IMR-90 (cell line): ENCODE data around the gene SLBP. TPM values are rescaled to one million over a fixed set of nuclear protein-coding genes. Genes with fewer than 3 reads are reported as not detected.

ENCODE experiments used
- ATAC-seq: fragments of 200-7000 bp; cut with Tn5 transposase; 2 replicates; pipeline ENCODE4 v1.9.1; 2020; ENCODE audit warnings: low read depth, mild to moderate bottlenecking, moderate library complexity
- BruUV-seq: library from RNA; stranded (reverse); fragments of 400-500 nt; replicated peaks from 2 replicates; lab custom pipeline; 2021; lab: Mats Ljungman, UMichigan
- CTCF ChIA-PET: fragments of 300-600 bp; formaldehyde crosslinking; extraction: SDS; loops from one replicate; lab custom pipeline; 2021; ENCODE audit warnings: antibody characterized with exemption; lab: Yijun Ruan, JAX
- POLR2A ChIA-PET: fragments of 300-600 bp; sonication (Branson Sonifier 250); formaldehyde crosslinking; loops from one replicate; lab custom pipeline; 2022; ENCODE audit warnings: antibody characterized with exemption; ENCODE audit not compliant: unreplicated experiment; lab: Charles Lee
- DNase-seq: peaks from one replicate; pipeline ENCODE4 v3.0.0; 2013
- H2AFZ ChIP-seq: replicated peaks from 2 replicates; pipeline ENCODE3; 2013; ENCODE audit warnings: low read length, mild to moderate bottlenecking; ENCODE audit not compliant: poor library complexity
- H2AK5ac ChIP-seq: 2 replicates; pipeline ENCODE4 v1.6.1; 2013; ENCODE audit warnings: low read depth, low read length, inconsistent platforms
- H2AK9ac ChIP-seq: replicated peaks from 2 replicates; pipeline ENCODE3; 2013; ENCODE audit warnings: mild to moderate bottlenecking, low read depth, low read length, moderate library complexity; ENCODE audit not compliant: poor library complexity
- H2BK120ac ChIP-seq: 2 replicates; pipeline ENCODE4 v1.6.1; 2013; ENCODE audit warnings: low read depth, low read length, inconsistent platforms
- H2BK15ac ChIP-seq: 3 replicates; pipeline ENCODE4 v1.6.1; 2013; ENCODE audit warnings: low read depth, low read length, inconsistent platforms
- H2BK20ac ChIP-seq: 2 replicates; pipeline ENCODE4 v1.6.1; 2013; ENCODE audit warnings: low read depth, mild to moderate bottlenecking, inconsistent platforms, low read length, moderate library complexity
- H2BK5ac ChIP-seq: 2 replicates; pipeline ENCODE4 v1.6.1; 2013; ENCODE audit warnings: mild to moderate bottlenecking, low read depth, low read length, inconsistent platforms; ENCODE audit not compliant: poor library complexity, severe bottlenecking
- H3K14ac ChIP-seq: replicated peaks from 2 replicates; pipeline ENCODE4 v1.6.1; 2013; ENCODE audit warnings: low read depth, low read length, inconsistent platforms
- H3K18ac ChIP-seq: 2 replicates; pipeline ENCODE4 v1.6.1; 2013; ENCODE audit warnings: low read depth, low read length, control low read depth
- H3K23ac ChIP-seq: 2 replicates; pipeline ENCODE4 v1.6.1; 2013; ENCODE audit warnings: low read depth, low read length, inconsistent platforms
- H3K27ac ChIP-seq: 2 replicates; pipeline ENCODE4 v1.5.1; 2013; ENCODE audit warnings: mild to moderate bottlenecking, control low read depth, low read length; ENCODE audit not compliant: insufficient read depth
- H3K27me3 ChIP-seq: 2 replicates; pipeline ENCODE4 v1.6.1; 2013; ENCODE audit warnings: low read length; ENCODE audit not compliant: control insufficient read depth, insufficient read depth
- H3K36me3 ChIP-seq: 2 replicates; pipeline ENCODE4 v1.6.1; 2013; ENCODE audit warnings: low read length, mixed read lengths; ENCODE audit not compliant: control insufficient read depth, insufficient read depth
- H3K4ac ChIP-seq: 2 replicates; pipeline ENCODE4 v1.6.1; 2013; ENCODE audit warnings: low read depth, low read length, inconsistent platforms
- H3K4me1 ChIP-seq: 2 replicates; pipeline ENCODE4 v1.6.1; 2013; ENCODE audit warnings: low read length, mixed read lengths; ENCODE audit not compliant: control insufficient read depth, insufficient read depth
- H3K4me2 ChIP-seq: 2 replicates; pipeline ENCODE4 v1.6.1; 2013; ENCODE audit warnings: low read depth, mild to moderate bottlenecking, control low read depth, low read length, moderate library complexity
- H3K4me3 ChIP-seq: 2 replicates; pipeline ENCODE4 v1.5.1; 2013; ENCODE audit warnings: low read depth, mild to moderate bottlenecking, control low read depth, low read length, moderate library complexity; ENCODE audit not compliant: insufficient read depth
- H3K56ac ChIP-seq: 2 replicates; pipeline ENCODE4 v1.6.1; 2013; ENCODE audit warnings: low read length, inconsistent platforms; ENCODE audit not compliant: insufficient read depth; ENCODE audit errors: extremely low read depth
- H3K79me1 ChIP-seq, 2 experiments: 2 replicates each; pipeline ENCODE4 v1.6.1; 2013; ENCODE audit warnings: low read length in 2 of 2, inconsistent platforms in 1 of 2, low read depth in 1 of 2
- H3K9ac ChIP-seq: 2 replicates; pipeline ENCODE4 v1.6.1; 2013; ENCODE audit warnings: low read depth, low read length, control low read depth
- H3K9me1 ChIP-seq: 2 replicates; pipeline ENCODE4 v1.6.1; 2013; ENCODE audit warnings: low read length, inconsistent platforms; ENCODE audit not compliant: insufficient read depth
- H3K9me3 ChIP-seq: 2 replicates; pipeline ENCODE4 v1.6.1; 2013; ENCODE audit warnings: low read length; ENCODE audit not compliant: control insufficient read depth, insufficient read depth
- H4K20me1 ChIP-seq: 2 replicates; pipeline ENCODE4 v1.6.1; 2013; ENCODE audit warnings: low read length, inconsistent platforms; ENCODE audit not compliant: insufficient read depth
- H4K5ac ChIP-seq: 2 replicates; pipeline ENCODE4 v1.6.1; 2013; ENCODE audit warnings: mild to moderate bottlenecking, low read depth, low read length, control low read depth
- H4K8ac ChIP-seq, 2 experiments: 2 replicates each; pipeline ENCODE4 v1.6.1; 2013; ENCODE audit warnings: low read depth in 2 of 2, low read length in 2 of 2, control low read depth in 1 of 2, inconsistent platforms in 1 of 2
- H4K91ac ChIP-seq: 2 replicates; pipeline ENCODE4 v1.6.1; 2013; ENCODE audit warnings: low read depth, low read length, inconsistent platforms; ENCODE audit not compliant: insufficient read depth
- CEBPB ChIP-seq: IDR thresholded peaks from 2 replicates; pipeline ENCODE4 v1.6.1; 2012; ENCODE audit warnings: low read depth, low read length, improper control_type of control experiment
- CHD1 ChIP-seq: IDR thresholded peaks from 2 replicates; pipeline ENCODE4 v1.6.1; 2012; ENCODE audit warnings: low read depth, low read length, improper control_type of control experiment
- CTCF ChIP-seq: conservative IDR thresholded peaks from 2 replicates; pipeline ENCODE4 v1.5.1; 2012; ENCODE audit warnings: mild to moderate bottlenecking, low read depth, low read length, improper control_type of control experiment
- ELK1 ChIP-seq: fragments of 150-350 bp; IDR thresholded peaks from 2 replicates; pipeline ENCODE4 v1.6.1; 2016; ENCODE audit warnings: low read depth, mild to moderate bottlenecking, low read length, moderate library complexity, borderline replicate concordance
- FOS ChIP-seq: fragments of 150-350 bp; IDR thresholded peaks from 2 replicates; pipeline ENCODE4 v1.6.1; 2016; ENCODE audit warnings: low read depth, low read length
- MAZ ChIP-seq: IDR thresholded peaks from 2 replicates; pipeline ENCODE4 v1.6.1; 2012; ENCODE audit warnings: low read depth, mild to moderate bottlenecking, low read length, improper control_type of control experiment, moderate library complexity, borderline replicate concordance
- MXI1 ChIP-seq: IDR thresholded peaks from 2 replicates; pipeline ENCODE4 v1.6.1; 2012; ENCODE audit warnings: low read depth, mild to moderate bottlenecking, low read length, moderate library complexity, borderline replicate concordance
- NFE2L2 ChIP-seq: fragments of 150-350 bp; IDR thresholded peaks from 2 replicates; pipeline ENCODE4 v1.6.1; 2016; ENCODE audit warnings: low read depth, mild to moderate bottlenecking, low read length
- POLR2A ChIP-seq: IDR thresholded peaks from 2 replicates; pipeline ENCODE4 v1.6.1; 2012; ENCODE audit warnings: mild to moderate bottlenecking, low read depth, low read length
- RAD21 ChIP-seq: IDR thresholded peaks from 2 replicates; pipeline ENCODE4 v1.6.1; 2012; ENCODE audit warnings: low read length, improper control_type of control experiment
- RCOR1 ChIP-seq: IDR thresholded peaks from 2 replicates; pipeline ENCODE4 v1.6.1; 2012; ENCODE audit warnings: mild to moderate bottlenecking, low read length, improper control_type of control experiment; ENCODE audit not compliant: insufficient replicate concordance
- RFX5 ChIP-seq: IDR thresholded peaks from 2 replicates; pipeline ENCODE4 v1.8.0; 2012; ENCODE audit warnings: low read depth, mild to moderate bottlenecking, low read length, moderate library complexity
- SMC3 ChIP-seq: fragments of 150-350 bp; IDR thresholded peaks from 2 replicates; pipeline ENCODE4 v1.6.1; 2016; ENCODE audit warnings: low read depth, mild to moderate bottlenecking, antibody characterized with exemption, low read length, moderate library complexity
- USF2 ChIP-seq: fragments of 150-350 bp; IDR thresholded peaks from 2 replicates; pipeline ENCODE4 v1.6.1; 2017; ENCODE audit warnings: mild to moderate bottlenecking, antibody characterized with exemption, low read length, low read depth
- WGBS, 2 experiments: methylation state at CpG; one replicate each; pipeline versions ENCODE4 v1.1.5 to v1.1.7; 2013; ENCODE audit warnings: missing lambda C conversion rate in 2 of 2; ENCODE audit not compliant: insufficient read length in 1 of 2; ENCODE audit errors: extremely low coverage in 2 of 2; 5-methylcytosine and 5-hydroxymethylcytosine counted together
- dilution Hi-C: fragments of 300-500 bp; cut with HindIII; formaldehyde crosslinking; loops from one replicate; pipeline ENCODE4 v1.14.3; 2018; ENCODE audit warnings: low sequenced_read_pairs; ENCODE audit not compliant: unreplicated experiment
- in situ Hi-C: fragments of 300-500 bp; cut with MboI; formaldehyde crosslinking; loops from 3 replicates; pipeline ENCODE4 v1.14.3; 2019; ENCODE audit warnings: low sequenced_read_pairs, inconsistent platforms, mixed read lengths
- intact Hi-C: fragments of 100-400 bp; cut with micrococcal nuclease; formaldehyde crosslinking; loops from 2 replicates; pipeline ENCODE4 v1.10.0; 2022
- polyA plus RNA-seq, 3 experiments: library from polyadenylated mRNA; depleted of rRNA; stranded (reverse); fragments of >200 nt; gene quantifications; 2 replicates each; pipeline ENCODE4 v1.2.3, GENCODE V29; 2012; ENCODE audit warnings: low replicate concordance in 1 of 3
- total RNA-seq: library from RNA; depleted of rRNA; stranded (reverse); fragments of >200 nt; gene quantifications from 2 replicates; pipeline ENCODE4 v1.2.3, GENCODE V29; 2012

Gene SLBP
- total and polyA plus RNA-seq, 2 of the 4 experiments (the other 2 are of a cell fraction), result 64.9 to 66.1 TPM

- H3K56ac ChIP-seq, result no peak overlapping the region
- H3K79me1 ChIP-seq, result peaks cover 0 to 4% of the 10 kb centered on the region in 2 experiments; a peak in 1 of 4 replicates
- H3K4me3 ChIP-seq, result no peak overlapping the region
- dilution Hi-C loops, result no loop called here
- peaks cover 14% of the 10 kb centered on the region for H3K9me1 ChIP-seq
- H3K9ac ChIP-seq, result no peak overlapping the region
- CTCF ChIA-PET, result no interaction called here
- H3K18ac ChIP-seq, result no peak overlapping the region
- no peak overlapping the region for H4K5ac ChIP-seq
- no peaks in the 10 kb centered on the region for H3K27me3 ChIP-seq
- WGBS, 2 experiments, result 97% methylated on average over 25 of the region's 47 CpGs; no CpG with 5 or more reads in 1 of the 2 experiments
- POLR2A ChIA-PET, result no interaction called here
- H3K4me1 ChIP-seq, result no peaks in the 10 kb centered on the region
- no peak overlapping the region for H2AK9ac ChIP-seq
- no peaks in the 10 kb centered on the region for H3K9me3 ChIP-seq
- no peak for ATAC-seq
- H2BK120ac ChIP-seq, result no peak overlapping the region
- peaks cover 4% of the 10 kb centered on the region for H4K20me1 ChIP-seq
- no peak overlapping the region for H3K14ac ChIP-seq
- no TSS peak for BruUV-seq
- H3K4me2 ChIP-seq, result no peak overlapping the region
- H4K91ac ChIP-seq, result no peak overlapping the region
- no peak overlapping the region for H2BK20ac ChIP-seq
- no peak overlapping the region for H2BK15ac ChIP-seq
- no peak for TF ChIP-seq MAZ
- TF ChIP-seq RFX5, result no peak
- no peak for TF ChIP-seq USF2
- TF ChIP-seq FOS, result no peak
- TF ChIP-seq POLR2A, result no peak
- no peak for TF ChIP-seq MXI1
- no peak for TF ChIP-seq RAD21
- TF ChIP-seq SMC3, result no peak
- TF ChIP-seq NFE2L2, result no peak
- no peak for TF ChIP-seq RCOR1
- no peak for TF ChIP-seq CTCF
- no peak for TF ChIP-seq ELK1
- TF ChIP-seq CEBPB, result no peak
- no peak for TF ChIP-seq CHD1
- H3K4ac ChIP-seq, result no peak overlapping the region
- in situ Hi-C loops, result no loop called here
- DNase-seq, result no peak
- H3K27ac ChIP-seq, result no peak overlapping the region
- no peak overlapping the region for H2AFZ ChIP-seq
- no peak overlapping the region for H2BK5ac ChIP-seq
- H3K36me3 ChIP-seq, result no peaks in the 10 kb centered on the region
- no peak overlapping the region for H3K23ac ChIP-seq
- no peak overlapping the region for H2AK5ac ChIP-seq
- intact Hi-C loops, result no loop called here
- H4K8ac ChIP-seq, result no peak overlapping the region
These were observed 57.0 kb downstream of the SLBP start for GRCh38 chr4:1655081-1655480.
